AG04449 (cell line): ENCODE data around the gene ADRB1.

Experiments used
- CTCF ChIA-PET: fragments of 350-600 bp; formaldehyde crosslinking; extraction: SDS; loops from one replicate; lab custom pipeline; 2021; ENCODE audit warnings: antibody characterized with exemption; lab: Yijun Ruan, JAX
- POLR2A ChIA-PET: fragments of 400-600, 350-600 bp; formaldehyde crosslinking; extraction: SDS; loops from one replicate; lab custom pipeline; 2020; ENCODE audit warnings: antibody characterized with exemption, inconsistent platforms; lab: Yijun Ruan, JAX
- DNase-seq: peaks from one replicate; pipeline ENCODE4 v3.0.0-alpha.2; 2010; ENCODE audit warnings: low read depth, low spot score
- H3K4me3 ChIP-seq: 2 replicates; pipeline ENCODE4 v1.5.1; 2011; ENCODE audit warnings: low read depth, mild to moderate bottlenecking, control low read depth, low read length
- CTCF ChIP-seq: IDR thresholded peaks from one replicate; pipeline ENCODE4 v1.5.1; 2011; ENCODE audit warnings: mild to moderate bottlenecking, moderate library complexity, low read length, control low read depth, inconsistent platforms; ENCODE audit not compliant: insufficient read depth; ENCODE audit errors: missing control alignments

ADRB1 gene

GRCh38 chr10:114017271-114017670 lies 26.4 kb upstream of the ADRB1 start:
- no peak for TF ChIP-seq CTCF
- no peak for DNase-seq
- ChIA-PET CTCF (no interaction called here), POLR2A (no interaction called here)
- no peak overlapping the region for H3K4me3 ChIP-seq

GRCh38 chr10:114017873-114018272 lies 25.8 kb upstream of the ADRB1 start:
- TF ChIP-seq CTCF, result no peak
- no peak overlapping the region for H3K4me3 ChIP-seq
- DNase-seq, result no peak
- ChIA-PET POLR2A (no interaction called here), CTCF (no interaction called here)

GRCh38 chr10:114019226-114019625 lies 24.4 kb upstream of the ADRB1 start:
- H3K4me3 ChIP-seq, result no peak overlapping the region
- POLR2A ChIA-PET, result no interaction called here
- CTCF ChIA-PET, result interaction anchor here (0.7 kb wide), 1 partner anchor 12 kb away, joined by 3 read pairs; no protein-coding TSS in a partner anchor
- DNase-seq, result no peak
- no peak for TF ChIP-seq CTCF

GRCh38 chr10:114021154-114021553 lies 22.5 kb upstream of the ADRB1 start:
- H3K4me3 ChIP-seq, result no peak overlapping the region
- TF ChIP-seq CTCF, result no peak
- POLR2A ChIA-PET, result no interaction called here
- no peak for DNase-seq
- CTCF ChIA-PET, result no interaction called here

- H3K4me3 ChIP-seq, result no peak overlapping the region
- CTCF ChIA-PET, result no interaction called here
- no peak for TF ChIP-seq CTCF
- POLR2A ChIA-PET, result no interaction called here
- DNase-seq, result no peak
These were observed 21.7 kb upstream of the ADRB1 start for GRCh38 chr10:114021717-114022680.

GRCh38 chr10:114022766-114023597 lies 20.7 kb upstream of the ADRB1 start:
- DNase-seq, result no peak
- CTCF ChIA-PET, result no interaction called here
- no peak overlapping the region for H3K4me3 ChIP-seq
- no peak for TF ChIP-seq CTCF
- POLR2A ChIA-PET, result no interaction called here
